Chondrocyte (in vitro differentiated cells): ENCODE measurements around the gene TMEM130. TPM values are rescaled to one million over a fixed set of nuclear protein-coding genes. Genes with fewer than 3 reads are reported as not detected.

Experiments used
- DNase-seq: peaks from one replicate; pipeline ENCODE4 v3.0.0; 2021; ENCODE audit warnings: mixed read lengths, low spot score
- H3K27ac Mint-ChIP-seq: one replicate; pipeline ENCODE4 v1.8.0; 2021; ENCODE audit warnings: mild to moderate bottlenecking, moderate library complexity, mixed read lengths; ENCODE audit not compliant: unreplicated experiment
- H3K27me3 Mint-ChIP-seq: 2 replicates; pipeline ENCODE4 v1.8.0; 2021; ENCODE audit warnings: low read depth, mixed read lengths
- H3K36me3 Mint-ChIP-seq: 2 replicates; pipeline ENCODE4 v1.8.0; 2021; ENCODE audit warnings: low read depth, mixed read lengths
- H3K4me1 Mint-ChIP-seq: 2 replicates; pipeline ENCODE4 v1.8.0; 2021; ENCODE audit warnings: low read depth, mild to moderate bottlenecking, mixed read lengths
- H3K4me3 Mint-ChIP-seq: one replicate; pipeline ENCODE4 v1.8.0; 2021; ENCODE audit warnings: mild to moderate bottlenecking, moderate library complexity, mixed read lengths; ENCODE audit not compliant: unreplicated experiment
- H3K9me3 Mint-ChIP-seq: 2 replicates; pipeline ENCODE4 v1.8.0; 2021; ENCODE audit warnings: low read depth, mixed read lengths
- total RNA-seq: library from RNA; stranded (reverse); gene quantifications from 3 replicates; pipeline ENCODE4 v1.2.1, GENCODE V29; 2021
- TF ChIP-seq, protein P1 (sequence below): fragments of 200-600 bp; sonication (generic); IDR thresholded peaks from 2 replicates; pipeline ENCODE4 v1.5.0; 2021; ENCODE audit warnings: antibody characterized with exemption, mild to moderate bottlenecking, moderate library complexity

Gene TMEM130
- total RNA-seq, 1 donor from 2014 or later = 19.7 TPM

GRCh38 chr7:98816967-98817710 is 52.7 kb downstream of the TMEM130 start:
- H3K27ac Mint-ChIP-seq = no peak overlapping the region
- TF ChIP-seq, protein P1, sequence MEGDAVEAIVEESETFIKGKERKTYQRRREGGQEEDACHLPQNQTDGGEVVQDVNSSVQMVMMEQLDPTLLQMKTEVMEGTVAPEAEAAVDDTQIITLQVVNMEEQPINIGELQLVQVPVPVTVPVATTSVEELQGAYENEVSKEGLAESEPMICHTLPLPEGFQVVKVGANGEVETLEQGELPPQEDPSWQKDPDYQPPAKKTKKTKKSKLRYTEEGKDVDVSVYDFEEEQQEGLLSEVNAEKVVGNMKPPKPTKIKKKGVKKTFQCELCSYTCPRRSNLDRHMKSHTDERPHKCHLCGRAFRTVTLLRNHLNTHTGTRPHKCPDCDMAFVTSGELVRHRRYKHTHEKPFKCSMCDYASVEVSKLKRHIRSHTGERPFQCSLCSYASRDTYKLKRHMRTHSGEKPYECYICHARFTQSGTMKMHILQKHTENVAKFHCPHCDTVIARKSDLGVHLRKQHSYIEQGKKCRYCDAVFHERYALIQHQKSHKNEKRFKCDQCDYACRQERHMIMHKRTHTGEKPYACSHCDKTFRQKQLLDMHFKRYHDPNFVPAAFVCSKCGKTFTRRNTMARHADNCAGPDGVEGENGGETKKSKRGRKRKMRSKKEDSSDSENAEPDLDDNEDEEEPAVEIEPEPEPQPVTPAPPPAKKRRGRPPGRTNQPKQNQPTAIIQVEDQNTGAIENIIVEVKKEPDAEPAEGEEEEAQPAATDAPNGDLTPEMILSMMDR = no peak
- DNase-seq = no peak
- no peaks in the 10 kb centered on the region for H3K36me3 Mint-ChIP-seq
- H3K4me3 Mint-ChIP-seq = no peak overlapping the region
- peaks cover 8% of the 10 kb centered on the region for H3K27me3 Mint-ChIP-seq
- H3K9me3 Mint-ChIP-seq = no peaks in the 10 kb centered on the region
- H3K4me1 Mint-ChIP-seq = peaks cover 8% of the 10 kb centered on the region

GRCh38 chr7:98816241-98816640 is 53.6 kb downstream of the TMEM130 start:
- peaks cover 8% of the 10 kb centered on the region for H3K27me3 Mint-ChIP-seq
- H3K4me3 Mint-ChIP-seq = no peak overlapping the region
- TF ChIP-seq, protein P1 = no peak
- peaks cover 8% of the 10 kb centered on the region for H3K4me1 Mint-ChIP-seq
- H3K9me3 Mint-ChIP-seq = no peaks in the 10 kb centered on the region
- H3K36me3 Mint-ChIP-seq = no peaks in the 10 kb centered on the region
- DNase-seq = no peak
- no peak overlapping the region for H3K27ac Mint-ChIP-seq

DNA sequence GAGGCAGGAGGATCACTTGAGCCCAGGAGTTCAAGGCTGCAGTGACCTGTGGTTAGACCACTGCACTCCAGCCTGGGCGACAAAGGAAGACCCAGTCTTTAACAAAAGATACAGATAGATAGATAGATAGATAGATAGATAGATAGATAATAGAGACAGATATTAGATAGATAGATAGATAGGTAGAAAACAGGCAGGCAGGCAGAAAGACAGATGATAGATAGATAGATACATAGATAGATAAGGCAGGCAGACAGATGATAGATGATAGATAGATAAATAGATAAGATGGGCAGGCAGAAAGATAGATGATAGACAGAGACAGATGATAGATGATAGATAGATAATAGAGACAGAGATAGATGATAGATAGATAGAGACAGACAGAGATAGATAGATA is 54.5 kb downstream of the TMEM130 start:
- TF ChIP-seq, protein P1 = no peak
- peaks cover 8% of the 10 kb centered on the region for H3K27me3 Mint-ChIP-seq
- peaks cover 11% of the 10 kb centered on the region for H3K4me1 Mint-ChIP-seq
- H3K9me3 Mint-ChIP-seq = no peaks in the 10 kb centered on the region
- no peak overlapping the region for H3K27ac Mint-ChIP-seq
- DNase-seq = no peak
- H3K4me3 Mint-ChIP-seq = no peak overlapping the region
- no peaks in the 10 kb centered on the region for H3K36me3 Mint-ChIP-seq

GRCh38 chr7:98811299-98811698 is 58.5 kb downstream of the TMEM130 start:
- Mint-ChIP-seq H3K4me3 (no peak overlapping the region), H3K4me1 (peaks cover 11% of the 10 kb centered on the region), H3K9me3 (no peaks in the 10 kb centered on the region), H3K27ac (no peak overlapping the region), H3K36me3 (no peaks in the 10 kb centered on the region), H3K27me3 (peaks cover 8% of the 10 kb centered on the region)
- DNase-seq = no peak
- TF ChIP-seq, protein P1 = no peak

- Mint-ChIP-seq H3K27ac (no peak overlapping the region), H3K36me3 (no peaks in the 10 kb centered on the region), H3K27me3 (peaks cover 4% of the 10 kb centered on the region), H3K9me3 (no peaks in the 10 kb centered on the region), H3K4me1 (peaks cover 8% of the 10 kb centered on the region), H3K4me3 (no peak overlapping the region)
- DNase-seq = no peak
- TF ChIP-seq, protein P1 = no peak
Measured at GRCh38 chr7:98810153-98810802, 59.5 kb downstream of the TMEM130 start.
